IgD-negative memory B cell (primary cell): ENCODE results near the gene KIF9. TPM values are rescaled to one million over a fixed set of nuclear protein-coding genes. Genes with fewer than 3 reads are reported as not detected.
"Not testable (repeated sequence)": the region's sequence is repeated elsewhere in the genome, so short reads cannot be mapped to it uniquely, and the experiment has no call there.

Experiments
- H3K27ac Mint-ChIP-seq, 3 donors: one replicate each; pipeline ENCODE4 v1.8.0; 2020 to 2022; ENCODE audit warnings: mild to moderate bottlenecking in 3 of 3, mixed read lengths in 3 of 3, moderate library complexity in 1 of 3
- H3K27me3 Mint-ChIP-seq: one replicate; pipeline ENCODE4 v1.8.0; 2021; ENCODE audit warnings: mixed read lengths
- H3K36me3 Mint-ChIP-seq: one replicate; pipeline ENCODE4 v1.8.0; 2020; ENCODE audit warnings: mild to moderate bottlenecking, mixed read lengths
- H3K4me1 Mint-ChIP-seq, 3 donors: one replicate each; pipeline ENCODE4 v1.8.0; 2020 to 2022; ENCODE audit warnings: mixed read lengths in 3 of 3, mild to moderate bottlenecking in 1 of 3
- H3K4me3 Mint-ChIP-seq, 4 donors: one replicate each; pipeline ENCODE4 v1.8.0; 2020 to 2022; ENCODE audit warnings: mild to moderate bottlenecking in 4 of 4, mixed read lengths in 4 of 4, moderate library complexity in 3 of 4
- H3K9me3 Mint-ChIP-seq, 3 donors: one replicate each; pipeline ENCODE4 v1.8.0; 2020 to 2021; ENCODE audit warnings: mixed read lengths in 3 of 3, mild to moderate bottlenecking in 1 of 3
- polyA plus RNA-seq: library from polyadenylated mRNA; unstranded; fragments of 300-500 nt; fragmentation: Illumina TruSeq; gene quantifications from one replicate; pipeline ENCODE4 v1.2.3, GENCODE V29; 2021

The KIF9 gene
- 4.7 TPM for polyA plus RNA-seq

- Mint-ChIP-seq H3K27me3 (no peaks in the 10 kb centered on the region), H3K4me1 (peaks cover 30 to 35% (median 34%) of the 10 kb centered on the region in 3 donors), H3K36me3 (peaks cover 4% of the 10 kb centered on the region), H3K9me3 (no peaks in the 10 kb centered on the region), H3K27ac (peak within 1 kb of the TSS; percentile 98 to 100 (median 99)), H3K4me3 (peak within 1 kb of the TSS; percentile 93 to 99 (median 97))
Observed at GRCh38 chr3:47282424-47283192, at the start of gene KIF9, which contains the start of gene KLHL18. Gene KIF9 (minus strand): TSS chr3:47282799. CDS start chr3:47277374, 5,425 bp downstream. Gene KLHL18 (plus strand): TSS chr3:47282944. CDS start chr3:47282966, 22 bp downstream.

GRCh38 chr3:47324278-47324865 is 41.8 kb upstream of the KIF9 start:
- no peaks in the 10 kb centered on the region for H3K27me3 Mint-ChIP-seq
- H3K36me3 Mint-ChIP-seq: peaks cover 2% of the 10 kb centered on the region
- H3K9me3 Mint-ChIP-seq: no peaks in the 10 kb centered on the region
- peaks cover 0 to 6% (median 4%) of the 10 kb centered on the region in 3 donors for H3K4me1 Mint-ChIP-seq
- H3K27ac Mint-ChIP-seq: peak overlapping the region in 1 of 3 donors; percentile 51
- no peak overlapping the region for H3K4me3 Mint-ChIP-seq

- Mint-ChIP-seq H3K4me1 (peaks cover 0 to 6% (median 4%) of the 10 kb centered on the region in 3 donors), H3K27ac (peak overlapping the region; percentile 14 to 51 (median 25)), H3K9me3 (no peaks in the 10 kb centered on the region), H3K36me3 (peaks cover 2% of the 10 kb centered on the region), H3K4me3 (no peak overlapping the region), H3K27me3 (no peaks in the 10 kb centered on the region)
Observed at GRCh38 chr3:47323431-47324277, 41.1 kb upstream of the KIF9 start.

- Mint-ChIP-seq H3K4me3 (no peak overlapping the region), H3K4me1 (peaks cover 6 to 10% (median 6%) of the 10 kb centered on the region in 3 donors), H3K36me3 (peaks cover 2% of the 10 kb centered on the region), H3K9me3 (no peaks in the 10 kb centered on the region), H3K27ac (no peak overlapping the region), H3K27me3 (no peaks in the 10 kb centered on the region)
Observed at GRCh38 chr3:47319956-47320355, 37.4 kb upstream of the KIF9 start.

- Mint-ChIP-seq H3K27me3 (no peaks in the 10 kb centered on the region), H3K27ac (no peak overlapping the region), H3K4me1 (peaks cover 5 to 13% (median 8%) of the 10 kb centered on the region in 3 donors)
Observed at GRCh38 chr3:47318916-47319315, 36.3 kb upstream of the KIF9 start.

GRCh38 chr3:47316151-47316550 is 33.6 kb upstream of the KIF9 start:
- H3K27me3 Mint-ChIP-seq, H3K36me3 Mint-ChIP-seq, H3K4me3 Mint-ChIP-seq, H3K27ac Mint-ChIP-seq, H3K9me3 Mint-ChIP-seq: not testable (repeated sequence)
- H3K4me1 Mint-ChIP-seq: peaks cover 6 to 29% (median 14%) of the 10 kb centered on the region in 3 donors

More at GRCh38 chr3:47318916-47319315, 36.3 kb upstream of the KIF9 start:
- H3K36me3 Mint-ChIP-seq: peaks cover 2% of the 10 kb centered on the region
- H3K9me3 Mint-ChIP-seq: no peaks in the 10 kb centered on the region
- H3K4me3 Mint-ChIP-seq: no peak overlapping the region

- Mint-ChIP-seq H3K4me1 (peaks cover 6 to 29% (median 21%) of the 10 kb centered on the region in 3 donors), H3K9me3 (no peaks in the 10 kb centered on the region), H3K27me3 (no peaks in the 10 kb centered on the region), H3K36me3 (no peaks in the 10 kb centered on the region), H3K27ac (no peak overlapping the region), H3K4me3 (no peak overlapping the region)
Observed at GRCh38 chr3:47315069-47315647, 32.6 kb upstream of the KIF9 start.

- no peak overlapping the region for H3K27ac Mint-ChIP-seq
- peak overlapping the region in 1 of 4 donors; percentile 27 for H3K4me3 Mint-ChIP-seq
- H3K27me3 Mint-ChIP-seq: no peaks in the 10 kb centered on the region
- no peaks in the 10 kb centered on the region for H3K9me3 Mint-ChIP-seq
- H3K36me3 Mint-ChIP-seq: no peaks in the 10 kb centered on the region
- peaks cover 6 to 29% (median 21%) of the 10 kb centered on the region in 3 donors for H3K4me1 Mint-ChIP-seq
Observed at GRCh38 chr3:47314056-47314764, 31.6 kb upstream of the KIF9 start.

GRCh38 chr3:47313341-47314055 is 30.9 kb upstream of the KIF9 start:
- no peak overlapping the region for H3K27ac Mint-ChIP-seq
- H3K4me3 Mint-ChIP-seq: no peak overlapping the region
- H3K4me1 Mint-ChIP-seq: peaks cover 6 to 28% (median 21%) of the 10 kb centered on the region in 3 donors
- H3K27me3 Mint-ChIP-seq: no peaks in the 10 kb centered on the region
- peaks cover 4% of the 10 kb centered on the region for H3K36me3 Mint-ChIP-seq
- no peaks in the 10 kb centered on the region for H3K9me3 Mint-ChIP-seq

GRCh38 chr3:47310391-47310790 is 27.8 kb upstream of the KIF9 start:
- Mint-ChIP-seq H3K27me3 (no peaks in the 10 kb centered on the region), H3K4me1 (peaks cover 23 to 39% (median 36%) of the 10 kb centered on the region in 3 donors), H3K36me3 (peaks cover 6% of the 10 kb centered on the region), H3K4me3 (no peak overlapping the region), H3K9me3 (no peaks in the 10 kb centered on the region), H3K27ac (peak overlapping the region in 2 of 3 donors; percentile 11 to 27)

- not testable (repeated sequence) for H3K27me3 Mint-ChIP-seq, H3K36me3 Mint-ChIP-seq, H3K27ac Mint-ChIP-seq, H3K9me3 Mint-ChIP-seq, H3K4me3 Mint-ChIP-seq
- H3K4me1 Mint-ChIP-seq: peaks cover 25 to 38% (median 34%) of the 10 kb centered on the region in 3 donors
Observed at GRCh38 chr3:47309231-47309630, 26.6 kb upstream of the KIF9 start.

- Mint-ChIP-seq H3K4me3 (peak overlapping the region in 2 of 4 donors; percentile 1 to 4), H3K9me3 (no peaks in the 10 kb centered on the region), H3K36me3 (peaks cover 10% of the 10 kb centered on the region), H3K27me3 (no peaks in the 10 kb centered on the region), H3K4me1 (peaks cover 20 to 29% (median 29%) of the 10 kb centered on the region in 3 donors), H3K27ac (peak overlapping the region in 1 of 3 donors; percentile 6)
Observed at GRCh38 chr3:47306022-47306421, 23.4 kb upstream of the KIF9 start.

GRCh38 chr3:47301456-47301855 is 18.9 kb upstream of the KIF9 start:
- Mint-ChIP-seq H3K4me1 (peaks cover 42 to 47% (median 44%) of the 10 kb centered on the region in 3 donors), H3K36me3 (peaks cover 8% of the 10 kb centered on the region), H3K9me3 (no peaks in the 10 kb centered on the region), H3K27ac (no peak overlapping the region), H3K27me3 (peaks cover 1% of the 10 kb centered on the region), H3K4me3 (no peak overlapping the region)
